AG08396 (cell line): Measurements from ENCODE around the gene RABGAP1L.
"Not testable (repeated sequence)": the region's sequence is repeated elsewhere in the genome, so short reads cannot be mapped to it uniquely, and the experiment has no call there.

Experiments
- DNase-seq: peaks from one replicate; pipeline ENCODE4 v3.0.0; 2012; ENCODE audit warnings: low spot score, mixed read lengths

The RABGAP1L gene

DNA sequence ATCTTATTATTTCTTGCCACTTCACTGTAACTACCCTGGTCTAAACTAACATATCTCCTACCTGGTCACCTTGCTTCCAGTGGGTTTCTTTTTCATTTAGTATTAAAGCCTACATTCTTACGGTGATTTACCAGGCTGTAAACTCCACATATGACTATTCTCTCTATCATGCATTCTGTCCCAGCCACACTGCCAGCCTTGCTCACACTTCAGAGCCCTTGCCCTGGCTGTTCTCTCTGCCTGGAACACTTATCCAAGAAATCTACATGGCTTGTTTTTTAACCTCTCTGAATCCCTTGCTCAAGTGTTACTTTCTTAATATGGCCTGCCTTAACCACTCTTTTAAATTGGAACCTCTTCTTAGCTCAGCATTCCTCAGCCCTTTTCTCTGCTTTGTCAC lies 501.2 kb downstream of the RABGAP1L start:
- DNase-seq: no peak

DNA sequence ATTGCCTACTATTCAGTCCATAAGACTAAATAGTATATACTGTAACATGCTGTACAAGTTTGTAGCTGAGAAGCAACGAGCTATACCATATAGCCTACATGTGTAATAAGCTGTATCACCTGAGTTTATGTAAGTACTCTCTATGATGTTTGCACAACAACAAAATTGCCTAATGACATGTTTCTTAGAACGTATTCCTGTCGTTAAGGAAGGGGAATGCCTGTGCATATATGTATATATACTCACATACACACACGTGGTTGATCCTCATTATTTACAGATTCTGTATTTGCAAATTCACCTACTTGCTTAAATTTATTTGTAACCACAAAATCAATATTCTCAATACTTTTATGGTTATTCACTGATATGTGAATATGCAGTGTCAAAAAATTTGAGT lies 504.0 kb downstream of the RABGAP1L start:
- no peak for DNase-seq

GRCh38 chr1:174666248-174666647 lies 506.9 kb downstream of the RABGAP1L start:
- no peak for DNase-seq

DNA sequence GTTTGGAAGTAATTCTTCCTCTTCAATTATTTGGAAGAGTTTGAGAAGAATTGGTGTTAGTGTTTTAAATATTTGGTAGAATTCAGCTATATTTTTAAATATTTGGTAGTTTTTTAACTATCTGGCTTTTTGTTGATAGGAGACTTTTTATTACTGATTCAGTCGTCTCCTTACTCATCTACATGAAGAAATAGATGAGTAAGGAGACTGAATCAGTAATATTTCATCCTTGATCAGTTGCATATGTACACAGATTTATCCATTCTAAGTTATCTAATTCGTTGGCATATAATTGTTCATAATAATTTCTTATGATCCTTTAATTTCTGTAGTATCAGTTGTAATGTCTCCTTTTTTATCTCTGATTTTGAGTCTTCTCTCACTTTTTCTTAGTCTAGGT lies 512.5 kb downstream of the RABGAP1L start:
- no peak for DNase-seq

DNA sequence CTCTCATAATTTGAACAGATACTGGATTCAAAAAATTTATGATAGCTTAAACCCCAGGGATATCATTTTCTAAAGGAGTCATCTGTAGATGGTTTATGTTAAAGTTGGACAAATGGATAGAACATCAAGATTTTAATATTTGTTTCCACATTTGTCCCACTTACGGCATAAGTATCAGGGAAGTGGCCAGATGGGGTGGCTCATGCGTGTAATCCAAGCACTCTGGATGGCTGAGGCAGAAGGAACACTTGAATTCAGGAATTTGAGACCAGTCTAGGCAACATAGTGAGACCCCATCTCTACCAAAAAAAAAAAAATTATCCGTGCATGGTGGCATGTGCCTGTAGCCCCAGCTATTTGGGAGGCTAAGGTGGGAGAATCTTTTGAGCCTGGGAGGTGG lies 517.5 kb downstream of the RABGAP1L start:
- no peak for DNase-seq

- DNase-seq: no peak
These were observed 519.3 kb downstream of the RABGAP1L start for GRCh38 chr1:174678657-174679056.

DNA sequence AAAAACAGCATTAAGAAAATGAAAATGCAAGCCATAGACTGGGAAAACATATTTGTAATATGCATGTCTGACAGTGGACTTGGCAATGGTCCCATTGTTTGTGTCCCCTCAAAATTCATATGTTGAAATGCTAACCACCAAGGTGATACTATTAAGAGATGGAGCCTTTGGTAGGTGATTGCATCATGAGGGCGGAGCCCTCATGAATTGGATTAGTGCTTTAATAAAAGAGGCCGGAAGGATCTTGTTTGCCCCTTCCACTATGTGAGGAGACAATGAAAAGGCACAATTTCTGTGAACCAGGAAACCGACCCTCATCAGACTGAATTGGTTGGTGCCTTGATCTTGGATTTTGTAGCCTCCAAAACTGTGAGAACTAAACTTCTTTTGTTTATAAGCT lies 520.8 kb downstream of the RABGAP1L start:
- no peak for DNase-seq

DNA sequence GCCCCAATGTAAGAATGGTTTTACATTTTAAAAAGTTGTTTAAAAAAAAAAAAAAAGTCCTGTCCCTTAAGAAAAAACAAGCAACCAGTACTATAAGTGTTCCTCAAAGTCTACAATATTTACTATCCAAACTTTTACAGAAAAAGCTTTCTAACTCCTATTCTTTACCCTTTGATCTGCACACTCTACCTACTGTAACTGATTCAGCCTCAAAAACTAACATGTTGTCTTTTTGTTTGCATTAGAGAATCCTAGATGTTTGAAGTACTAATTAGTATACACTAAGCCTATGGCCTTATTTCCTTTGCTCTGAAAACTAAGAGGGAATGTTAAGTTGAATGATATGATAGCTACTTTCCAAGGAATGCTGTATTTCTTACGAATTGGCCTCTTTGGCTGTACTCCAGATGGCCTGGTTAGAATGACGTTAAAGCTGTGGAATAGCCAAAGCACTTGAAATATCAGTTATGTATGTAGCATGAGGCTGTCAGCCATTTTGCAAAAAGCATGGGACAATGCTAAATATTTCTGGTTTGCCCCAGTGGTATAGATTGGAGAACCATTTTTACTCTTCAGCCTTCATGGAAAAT lies 523.2 kb downstream of the RABGAP1L start:
- DNase-seq: peak; percentile 11

DNA sequence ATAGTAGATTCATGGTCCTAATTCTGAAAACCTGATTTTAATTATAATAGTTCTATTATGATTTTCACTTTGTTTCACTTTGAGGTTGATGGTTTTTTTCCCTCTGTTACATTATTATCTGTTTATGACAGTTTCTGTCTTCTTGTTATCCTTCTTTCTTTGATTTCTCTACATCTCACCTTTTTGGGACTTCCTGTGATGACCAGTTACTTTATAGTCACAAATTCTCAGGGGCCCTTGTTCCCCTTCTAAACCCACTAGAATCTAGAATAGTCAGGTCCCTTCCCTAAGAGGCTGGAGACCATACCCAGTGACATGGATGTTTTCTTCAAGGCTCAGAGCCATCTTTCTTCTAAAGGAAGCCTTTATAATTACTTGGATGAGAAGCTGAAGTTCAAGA lies 526.9 kb downstream of the RABGAP1L start:
- DNase-seq: no peak

DNA sequence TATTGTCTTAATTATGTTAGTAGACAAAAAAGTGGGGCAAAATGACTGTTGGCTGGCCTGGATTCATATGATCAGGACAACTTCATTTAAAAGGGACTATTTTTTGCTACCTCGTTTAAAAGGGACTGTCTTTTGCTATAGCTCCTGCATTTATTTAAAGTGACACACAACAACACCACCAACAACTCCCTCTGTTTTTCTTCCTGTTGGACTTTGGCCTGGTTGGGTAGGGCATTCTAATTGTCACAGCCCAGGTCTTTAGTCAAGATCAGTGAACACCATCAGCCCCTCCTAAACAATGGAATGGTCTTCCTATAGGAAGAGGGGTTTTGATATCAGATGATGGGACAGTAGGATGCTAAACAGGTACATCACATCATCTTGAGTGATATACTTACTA lies 530.2 kb downstream of the RABGAP1L start:
- DNase-seq: no peak

DNA sequence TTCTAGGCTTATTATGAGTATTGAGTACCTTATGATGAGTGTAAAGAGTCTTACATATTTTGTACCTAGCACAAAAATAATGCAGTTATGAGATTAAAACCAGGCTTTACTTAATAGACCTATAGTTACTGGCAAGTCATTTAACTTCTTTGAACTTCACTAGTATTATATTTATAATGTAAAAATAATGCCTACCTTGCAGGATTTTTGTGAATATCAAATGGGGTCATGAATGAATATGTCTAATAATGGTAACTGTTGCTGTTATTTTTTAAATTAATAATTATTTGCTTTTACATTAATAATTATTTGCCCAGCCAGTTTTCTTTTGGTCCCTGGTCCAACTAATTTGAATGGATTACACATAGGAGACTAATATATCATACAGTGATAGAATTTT lies 530.9 kb downstream of the RABGAP1L start:
- no peak for DNase-seq

DNA sequence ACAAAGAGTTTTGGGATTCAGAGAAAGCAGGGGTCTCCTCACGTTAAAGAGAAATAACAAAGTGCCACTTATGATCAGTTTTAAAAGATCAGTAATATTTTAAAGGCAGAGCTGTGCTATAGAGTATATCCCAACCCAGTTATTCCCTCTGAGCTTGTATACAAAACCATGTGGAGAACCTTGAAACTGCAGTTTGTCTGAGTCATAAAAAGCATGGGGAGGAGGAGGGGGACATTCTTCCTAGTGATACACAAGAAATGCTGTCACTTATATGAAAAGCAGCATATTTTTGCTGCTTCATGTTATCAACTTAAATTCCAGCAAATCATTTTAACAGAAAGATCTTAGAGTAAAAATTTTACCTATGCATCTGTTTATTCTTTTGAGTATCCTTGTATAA lies 533.0 kb downstream of the RABGAP1L start:
- peak; percentile 30 for DNase-seq

GRCh38 chr1:174693085-174693484 lies 533.8 kb downstream of the RABGAP1L start:
- no peak for DNase-seq

DNA sequence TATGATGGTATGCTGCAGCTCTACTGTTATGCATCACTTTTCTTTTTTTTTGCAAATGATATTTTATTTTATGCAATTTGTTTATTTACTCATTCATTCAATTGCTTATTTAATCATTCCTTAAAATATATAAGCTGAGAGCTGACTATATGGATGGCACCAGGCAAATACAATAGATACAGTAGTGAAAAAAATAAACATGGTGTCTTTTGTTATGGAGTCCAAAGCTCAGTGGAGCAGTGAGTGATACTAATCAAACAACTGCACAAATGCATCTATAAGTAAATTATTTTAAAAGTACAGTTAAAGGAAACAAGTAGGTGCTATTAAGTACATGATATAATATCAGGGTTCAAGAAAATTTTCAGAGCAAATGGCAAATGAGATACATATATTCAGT lies 534.2 kb downstream of the RABGAP1L start:
- not testable (repeated sequence) for DNase-seq

DNA sequence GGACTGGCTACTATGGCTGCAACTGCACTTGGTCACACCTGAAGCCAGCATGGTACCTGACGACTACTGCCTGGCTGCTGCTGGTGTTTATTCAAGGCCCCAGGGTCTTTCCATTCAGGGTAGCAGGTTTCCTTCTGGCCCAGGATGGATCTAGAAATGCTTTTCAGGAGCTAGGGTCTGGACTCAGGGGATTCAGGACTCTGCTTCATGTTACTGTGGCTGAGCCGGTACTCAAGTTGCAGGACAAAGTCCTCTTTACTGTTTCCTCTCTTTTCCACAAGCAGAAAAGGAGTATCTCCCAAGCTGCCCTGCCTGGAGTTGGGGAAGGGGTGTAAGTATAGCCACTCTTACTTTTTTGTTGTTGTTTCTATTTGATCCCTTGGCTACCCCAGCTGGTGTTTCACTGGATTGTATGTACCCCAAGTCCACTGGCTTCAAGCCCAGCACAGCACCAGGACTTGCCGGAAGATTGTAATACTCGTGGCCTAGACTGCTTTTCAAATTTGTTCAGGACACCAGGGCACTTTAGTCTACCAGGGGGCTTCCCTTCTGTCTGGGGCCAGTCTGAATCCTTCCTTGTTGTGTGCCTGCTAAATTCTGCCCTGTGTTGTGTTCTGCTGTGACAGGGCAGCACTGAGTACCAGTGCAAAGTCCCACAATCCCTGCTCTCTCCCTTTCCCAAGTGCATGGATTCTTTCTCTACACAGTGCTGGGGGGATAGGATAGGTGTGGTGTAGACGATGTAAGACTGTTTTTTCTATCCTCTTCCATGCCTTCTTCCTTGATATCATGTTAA lies 536.9 kb downstream of the RABGAP1L start:
- DNase-seq: no peak

- no peak for DNase-seq
These were observed 541.0 kb downstream of the RABGAP1L start for GRCh38 chr1:174700314-174700713.

- DNase-seq: no peak
These were observed 541.5 kb downstream of the RABGAP1L start for GRCh38 chr1:174700775-174701174.

DNA sequence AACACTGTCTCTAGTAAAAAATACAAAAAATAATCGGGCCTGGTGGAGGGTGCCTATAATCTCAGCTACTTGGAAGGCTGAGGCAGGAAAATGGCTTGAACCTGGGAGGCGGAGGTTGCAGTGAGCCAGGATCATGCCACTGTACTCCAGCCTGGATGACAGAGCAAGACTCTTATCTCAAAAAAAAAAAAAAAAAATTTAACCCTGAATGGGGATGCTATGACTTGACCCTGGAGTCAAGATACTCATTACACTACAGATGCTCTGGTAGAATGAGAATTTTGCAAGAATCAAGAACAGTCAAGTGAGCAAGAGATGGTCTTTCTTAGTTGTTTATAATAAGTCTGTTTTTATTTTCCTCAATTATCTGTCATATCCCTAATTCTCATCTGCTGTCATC lies 542.2 kb downstream of the RABGAP1L start:
- no peak for DNase-seq

- no peak for DNase-seq
These were observed 542.7 kb downstream of the RABGAP1L start for GRCh38 chr1:174702011-174702410.

- no peak for DNase-seq
These were observed 544.0 kb downstream of the RABGAP1L start for GRCh38 chr1:174703309-174703708.

DNA sequence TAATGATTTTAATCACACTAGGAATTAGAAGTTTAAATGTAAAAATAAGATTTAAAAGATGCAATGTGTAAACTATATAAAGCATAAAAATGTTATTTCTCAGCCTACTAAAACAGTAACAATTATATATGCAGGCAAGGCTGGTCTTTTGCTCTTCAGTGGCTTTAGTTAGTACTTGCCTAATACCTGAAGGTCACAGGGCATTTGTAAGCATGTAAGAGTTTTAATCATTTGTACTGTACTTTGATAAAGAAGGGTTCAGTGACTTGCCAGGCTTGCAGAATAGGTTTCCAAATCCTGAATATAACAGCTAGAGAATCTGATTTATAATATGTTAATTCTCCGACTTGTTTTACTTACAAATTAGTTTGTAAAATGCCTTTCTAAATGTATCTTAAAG lies 545.0 kb downstream of the RABGAP1L start:
- DNase-seq: no peak

- no peak for DNase-seq
These were observed 551.8 kb downstream of the RABGAP1L start for GRCh38 chr1:174710868-174711845.

- DNase-seq: not testable (repeated sequence)
These were observed 552.5 kb downstream of the RABGAP1L start for GRCh38 chr1:174711848-174712247.
